HEK293 (cell line): Measurements from ENCODE around the gene PYHIN1.

ENCODE experiments used
- SALL2 ChIP-seq: fragments of 450-650 bp; formaldehyde crosslinking; IDR thresholded peaks from 2 replicates; pipeline ENCODE4 v1.5.0; 2017; ENCODE audit warnings: missing biosample characterization, mild to moderate bottlenecking, missing genetic modification characterization, borderline replicate concordance
- TCF7L2 ChIP-seq: IDR thresholded peaks from 2 replicates; pipeline ENCODE4 v1.6.1; 2011; ENCODE audit warnings: low read depth, mild to moderate bottlenecking, inconsistent platforms, low read length, moderate library complexity, borderline replicate concordance
- ZBTB7A ChIP-seq: fragments of 450-650 bp; formaldehyde crosslinking; IDR thresholded peaks from 2 replicates; pipeline ENCODE4 v1.5.1; 2016; ENCODE audit warnings: low read depth, missing biosample characterization, missing genetic modification characterization
- ZNF10 ChIP-seq: fragments of 450-650 bp; formaldehyde crosslinking; IDR thresholded peaks from 2 replicates; pipeline ENCODE4 v1.5.1; 2017; ENCODE audit warnings: missing biosample characterization, missing genetic modification characterization
- ZNF132 ChIP-seq: fragments of 450-650 bp; formaldehyde crosslinking; IDR thresholded peaks from 2 replicates; pipeline ENCODE4 v1.5.1; 2017; ENCODE audit warnings: missing biosample characterization, missing genetic modification characterization, borderline replicate concordance
- ZNF157 ChIP-seq: fragments of 450-650 bp; formaldehyde crosslinking; IDR thresholded peaks from 2 replicates; pipeline ENCODE4 v1.5.1; 2016; ENCODE audit warnings: missing biosample characterization, missing genetic modification characterization
- ZNF266 ChIP-seq: fragments of 450-650 bp; formaldehyde crosslinking; IDR thresholded peaks from 2 replicates; pipeline ENCODE4 v1.5.1; 2016; ENCODE audit warnings: missing biosample characterization, missing genetic modification characterization, low read depth
- ZNF366 ChIP-seq: fragments of 450-650 bp; formaldehyde crosslinking; conservative IDR thresholded peaks from 2 replicates; pipeline ENCODE4 v1.5.1; 2016; ENCODE audit warnings: missing biosample characterization, missing genetic modification characterization
- ZNF473 ChIP-seq: fragments of 450-650 bp; formaldehyde crosslinking; IDR thresholded peaks from 2 replicates; pipeline ENCODE4 v1.5.1; 2017; ENCODE audit warnings: missing biosample characterization, missing genetic modification characterization
- TF ChIP-seq, protein P1 (sequence below): fragments of 450-650 bp; formaldehyde crosslinking; IDR thresholded peaks from 2 replicates; pipeline ENCODE4 v1.5.1; 2016; ENCODE audit warnings: missing biosample characterization, missing genetic modification characterization
- TF ChIP-seq, protein P2 (sequence below): fragments of 450-650 bp; formaldehyde crosslinking; IDR thresholded peaks from 2 replicates; pipeline ENCODE4 v1.5.1; 2016; ENCODE audit warnings: missing biosample characterization, missing genetic modification characterization
- TF ChIP-seq, protein P3 (sequence below): fragments of 450-650 bp; IDR thresholded peaks from 2 replicates; pipeline ENCODE4 v1.5.1; 2018; ENCODE audit warnings: missing biosample characterization, missing genetic modification characterization

- TF ChIP-seq, protein P1, sequence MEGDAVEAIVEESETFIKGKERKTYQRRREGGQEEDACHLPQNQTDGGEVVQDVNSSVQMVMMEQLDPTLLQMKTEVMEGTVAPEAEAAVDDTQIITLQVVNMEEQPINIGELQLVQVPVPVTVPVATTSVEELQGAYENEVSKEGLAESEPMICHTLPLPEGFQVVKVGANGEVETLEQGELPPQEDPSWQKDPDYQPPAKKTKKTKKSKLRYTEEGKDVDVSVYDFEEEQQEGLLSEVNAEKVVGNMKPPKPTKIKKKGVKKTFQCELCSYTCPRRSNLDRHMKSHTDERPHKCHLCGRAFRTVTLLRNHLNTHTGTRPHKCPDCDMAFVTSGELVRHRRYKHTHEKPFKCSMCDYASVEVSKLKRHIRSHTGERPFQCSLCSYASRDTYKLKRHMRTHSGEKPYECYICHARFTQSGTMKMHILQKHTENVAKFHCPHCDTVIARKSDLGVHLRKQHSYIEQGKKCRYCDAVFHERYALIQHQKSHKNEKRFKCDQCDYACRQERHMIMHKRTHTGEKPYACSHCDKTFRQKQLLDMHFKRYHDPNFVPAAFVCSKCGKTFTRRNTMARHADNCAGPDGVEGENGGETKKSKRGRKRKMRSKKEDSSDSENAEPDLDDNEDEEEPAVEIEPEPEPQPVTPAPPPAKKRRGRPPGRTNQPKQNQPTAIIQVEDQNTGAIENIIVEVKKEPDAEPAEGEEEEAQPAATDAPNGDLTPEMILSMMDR (tag by site-specific recombination): no peak
- TF ChIP-seq ZNF132 (tag by site-specific recombination): no peak
- TF ChIP-seq ZNF157 (tag by site-specific recombination): no peak
- no peak for TF ChIP-seq ZNF366 (tag by site-specific recombination)
- TF ChIP-seq ZNF10 (tag by site-specific recombination): no peak
- no peak for TF ChIP-seq ZNF266 (tag by site-specific recombination)
- no peak for TF ChIP-seq SALL2 (tag by site-specific recombination)
- TF ChIP-seq ZBTB7A: no peak
- TF ChIP-seq TCF7L2: no peak
- TF ChIP-seq, protein P2, sequence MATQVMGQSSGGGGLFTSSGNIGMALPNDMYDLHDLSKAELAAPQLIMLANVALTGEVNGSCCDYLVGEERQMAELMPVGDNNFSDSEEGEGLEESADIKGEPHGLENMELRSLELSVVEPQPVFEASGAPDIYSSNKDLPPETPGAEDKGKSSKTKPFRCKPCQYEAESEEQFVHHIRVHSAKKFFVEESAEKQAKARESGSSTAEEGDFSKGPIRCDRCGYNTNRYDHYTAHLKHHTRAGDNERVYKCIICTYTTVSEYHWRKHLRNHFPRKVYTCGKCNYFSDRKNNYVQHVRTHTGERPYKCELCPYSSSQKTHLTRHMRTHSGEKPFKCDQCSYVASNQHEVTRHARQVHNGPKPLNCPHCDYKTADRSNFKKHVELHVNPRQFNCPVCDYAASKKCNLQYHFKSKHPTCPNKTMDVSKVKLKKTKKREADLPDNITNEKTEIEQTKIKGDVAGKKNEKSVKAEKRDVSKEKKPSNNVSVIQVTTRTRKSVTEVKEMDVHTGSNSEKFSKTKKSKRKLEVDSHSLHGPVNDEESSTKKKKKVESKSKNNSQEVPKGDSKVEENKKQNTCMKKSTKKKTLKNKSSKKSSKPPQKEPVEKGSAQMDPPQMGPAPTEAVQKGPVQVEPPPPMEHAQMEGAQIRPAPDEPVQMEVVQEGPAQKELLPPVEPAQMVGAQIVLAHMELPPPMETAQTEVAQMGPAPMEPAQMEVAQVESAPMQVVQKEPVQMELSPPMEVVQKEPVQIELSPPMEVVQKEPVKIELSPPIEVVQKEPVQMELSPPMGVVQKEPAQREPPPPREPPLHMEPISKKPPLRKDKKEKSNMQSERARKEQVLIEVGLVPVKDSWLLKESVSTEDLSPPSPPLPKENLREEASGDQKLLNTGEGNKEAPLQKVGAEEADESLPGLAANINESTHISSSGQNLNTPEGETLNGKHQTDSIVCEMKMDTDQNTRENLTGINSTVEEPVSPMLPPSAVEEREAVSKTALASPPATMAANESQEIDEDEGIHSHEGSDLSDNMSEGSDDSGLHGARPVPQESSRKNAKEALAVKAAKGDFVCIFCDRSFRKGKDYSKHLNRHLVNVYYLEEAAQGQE: no peak
- no peak for TF ChIP-seq ZNF473
- TF ChIP-seq, protein P3, sequence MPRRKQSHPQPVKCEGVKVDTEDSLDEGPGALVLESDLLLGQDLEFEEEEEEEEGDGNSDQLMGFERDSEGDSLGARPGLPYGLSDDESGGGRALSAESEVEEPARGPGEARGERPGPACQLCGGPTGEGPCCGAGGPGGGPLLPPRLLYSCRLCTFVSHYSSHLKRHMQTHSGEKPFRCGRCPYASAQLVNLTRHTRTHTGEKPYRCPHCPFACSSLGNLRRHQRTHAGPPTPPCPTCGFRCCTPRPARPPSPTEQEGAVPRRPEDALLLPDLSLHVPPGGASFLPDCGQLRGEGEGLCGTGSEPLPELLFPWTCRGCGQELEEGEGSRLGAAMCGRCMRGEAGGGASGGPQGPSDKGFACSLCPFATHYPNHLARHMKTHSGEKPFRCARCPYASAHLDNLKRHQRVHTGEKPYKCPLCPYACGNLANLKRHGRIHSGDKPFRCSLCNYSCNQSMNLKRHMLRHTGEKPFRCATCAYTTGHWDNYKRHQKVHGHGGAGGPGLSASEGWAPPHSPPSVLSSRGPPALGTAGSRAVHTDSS (tag by site-specific recombination): no peak
Measured at GRCh38 chr1:158942490-158942889, 11.1 kb downstream of the PYHIN1 start.
